ENCODE data around the gene PCBP3.
"Not testable (repeated sequence)": the region's sequence is repeated elsewhere in the genome, so short reads cannot be mapped to it uniquely, and the experiment has no call there.

Gene PCBP3

DNA sequence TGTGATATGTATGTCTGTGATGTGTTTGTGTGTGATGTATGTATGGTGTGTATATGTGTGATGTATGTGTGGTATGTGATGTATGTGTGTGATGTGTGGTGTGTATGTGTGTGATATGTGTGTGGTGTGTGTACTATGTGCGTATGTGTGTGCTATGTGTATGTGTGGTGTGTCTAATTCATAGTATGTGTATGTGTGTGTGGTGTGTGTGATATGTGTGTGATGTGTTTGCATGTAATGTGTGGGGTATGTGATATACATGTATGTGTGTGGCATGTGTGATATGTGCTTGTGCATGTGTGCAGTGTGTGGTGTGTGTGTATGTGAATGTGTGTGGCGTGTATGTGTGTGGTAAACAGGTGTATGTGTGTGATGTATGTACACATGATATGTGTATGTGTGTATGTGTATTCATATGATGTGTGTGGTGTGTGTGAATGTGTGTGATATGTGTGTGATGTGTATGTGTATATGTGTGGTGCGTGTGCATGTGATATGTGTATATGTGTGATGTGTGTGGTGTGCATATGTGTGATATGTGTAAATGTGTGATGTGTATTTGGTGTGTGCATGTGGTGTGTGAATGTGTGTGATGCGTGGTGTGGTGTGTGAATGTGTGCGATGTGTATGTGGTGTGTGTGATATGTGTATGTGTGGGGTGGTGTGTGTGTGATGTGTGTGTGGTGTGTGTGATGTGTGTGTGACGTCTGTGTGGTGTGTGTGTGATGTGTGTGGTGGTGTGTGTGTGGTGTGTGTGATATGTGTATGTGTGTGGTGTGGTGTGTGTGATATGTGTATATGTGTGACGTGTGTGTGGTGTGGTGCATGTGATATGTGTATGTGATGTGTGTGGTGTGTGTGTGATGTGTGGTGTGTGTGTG is 8.0 kb upstream of the PCBP3 start:
- no peak for DNase-seq (ENCODE audit: low read depth)

DNA sequence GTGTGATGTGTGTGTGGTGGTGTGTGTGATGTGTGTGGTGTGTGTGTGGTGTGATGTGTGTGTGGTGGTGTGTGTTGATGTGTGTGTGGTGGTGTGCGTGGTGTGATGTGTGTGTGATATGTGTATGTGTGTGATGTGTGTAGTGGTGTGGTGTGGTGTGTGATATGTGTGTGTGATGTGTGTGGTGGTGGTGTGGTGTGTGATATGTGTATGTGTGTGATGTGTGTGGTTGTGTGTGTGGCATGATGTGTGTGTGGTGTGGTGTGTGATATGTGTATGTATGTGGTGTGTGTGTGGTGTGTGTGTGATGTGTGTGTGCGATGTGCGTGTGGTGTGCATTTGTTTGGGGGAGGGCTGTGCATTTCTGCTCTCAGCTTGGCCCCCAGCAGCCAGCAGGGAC is 7.1 kb upstream of the PCBP3 start:
- no peak for DNase-seq (ENCODE audit: low read depth)

DNA sequence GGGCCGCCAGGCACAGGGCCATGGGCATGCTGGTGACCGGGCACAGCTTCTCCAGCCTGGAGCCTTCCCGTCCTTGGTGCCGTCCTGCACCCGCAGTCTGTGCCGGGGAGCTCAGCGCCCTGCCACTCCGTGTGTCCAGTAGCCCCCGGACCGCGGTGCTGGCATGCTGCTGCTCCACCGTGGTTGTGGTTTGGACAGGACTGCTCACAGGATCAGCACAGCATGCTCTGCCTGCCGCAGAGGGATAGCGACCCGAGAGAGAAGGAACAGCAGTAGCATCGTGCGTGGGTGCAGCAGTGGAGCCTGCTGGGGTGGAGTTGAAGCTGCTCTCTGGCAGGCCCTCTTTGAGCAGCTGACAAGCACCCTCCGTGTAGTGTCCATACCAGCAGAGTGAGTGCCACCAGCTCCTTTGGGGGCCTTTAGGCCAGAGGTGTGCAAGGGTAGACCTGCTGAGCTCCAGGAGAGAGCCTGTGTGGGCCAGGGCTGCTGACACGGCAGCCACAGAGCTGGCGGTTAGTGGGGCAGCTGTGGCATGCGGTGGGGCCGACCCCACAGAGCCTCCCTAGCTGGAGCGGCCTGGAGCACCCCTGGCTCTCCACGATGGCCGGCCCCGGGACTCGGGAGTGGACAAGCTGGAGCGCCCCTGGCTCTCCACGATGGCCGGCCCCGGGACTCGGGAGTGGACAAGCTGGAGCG is 6.4 kb upstream of the PCBP3 start:
- DNase-seq (ENCODE audit: low read depth): no peak

DNA sequence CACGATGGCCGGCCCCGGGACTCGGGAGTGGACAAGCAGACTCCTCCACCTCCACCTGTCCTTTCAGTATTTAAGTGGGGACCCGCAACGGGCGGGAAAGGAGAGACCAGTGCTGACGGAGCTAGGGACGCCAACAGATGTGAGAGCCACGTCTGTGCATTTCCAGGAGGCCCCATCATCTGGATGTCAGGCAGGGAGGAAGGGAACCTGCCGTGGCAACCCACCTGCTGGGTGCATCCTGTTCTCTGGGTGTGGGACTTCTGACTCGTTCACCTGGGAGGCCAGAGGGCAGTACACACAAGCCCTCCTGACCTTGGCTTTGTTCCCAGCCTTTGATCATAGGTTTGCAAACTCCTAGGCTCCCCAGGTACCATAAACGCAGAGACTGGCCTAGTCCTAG is 5.6 kb upstream of the PCBP3 start:
- DNase-seq (ENCODE audit: low read depth): no peak

DNA sequence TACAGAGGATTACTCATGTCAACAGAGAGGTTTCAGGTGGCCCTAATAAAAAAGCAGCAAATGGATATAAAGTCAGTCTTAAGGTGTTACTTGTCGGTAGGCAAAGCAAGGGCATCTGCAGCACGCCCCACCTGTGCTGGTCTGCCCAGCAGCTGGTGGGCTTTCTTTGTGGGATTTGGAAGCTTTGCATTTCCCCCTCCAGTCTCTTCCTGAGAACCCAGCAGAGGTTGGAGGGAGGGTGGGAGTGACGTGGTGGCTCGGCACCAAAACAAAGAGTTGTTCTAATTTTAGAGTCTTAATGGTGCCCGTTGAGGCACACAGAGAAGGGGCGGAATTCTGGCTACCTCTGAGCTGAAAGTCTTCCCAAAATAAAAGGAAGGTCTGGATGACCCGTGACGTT is 4.8 kb upstream of the PCBP3 start:
- no peak for DNase-seq (ENCODE audit: low read depth)

DNA sequence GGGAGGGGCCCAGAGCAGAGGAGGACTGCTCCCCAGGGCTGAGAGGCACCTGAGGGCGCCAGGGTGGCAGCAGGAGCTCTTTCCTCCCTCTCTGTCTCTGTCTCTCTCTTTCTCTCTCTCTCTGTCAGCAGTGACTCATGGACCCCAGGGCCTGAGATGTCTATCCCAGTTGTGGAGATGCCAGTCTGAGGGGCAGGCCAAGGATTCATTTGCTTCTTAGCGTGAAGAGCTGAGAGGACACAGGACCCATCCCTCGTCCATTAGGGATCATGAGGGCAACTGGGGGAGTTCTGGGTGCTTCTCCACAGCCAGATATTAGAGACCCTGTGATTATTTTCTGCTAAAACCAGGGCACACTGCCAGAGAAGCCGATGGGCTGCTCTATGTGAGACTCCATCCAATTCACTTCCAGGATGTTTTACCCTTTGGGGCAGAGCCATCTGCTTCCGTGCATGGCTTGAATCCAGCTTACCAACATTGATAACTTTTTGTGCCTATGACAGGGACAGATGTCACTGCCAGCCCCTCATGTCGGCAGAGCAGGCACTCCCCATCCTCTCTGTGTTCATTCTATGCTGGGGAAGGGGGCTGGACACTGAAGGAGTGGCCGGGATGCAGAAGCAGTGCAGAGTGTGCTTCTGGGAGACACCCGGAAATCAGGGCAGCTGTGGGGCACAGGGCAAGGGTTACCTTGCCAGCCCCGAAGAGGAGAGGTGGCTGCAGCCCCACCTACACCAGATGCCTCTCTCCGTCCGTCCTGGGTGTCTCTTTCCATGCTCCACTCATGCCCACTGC is 4.1 kb upstream of the PCBP3 start:
- DNase-seq (ENCODE audit: low read depth): no peak

DNA sequence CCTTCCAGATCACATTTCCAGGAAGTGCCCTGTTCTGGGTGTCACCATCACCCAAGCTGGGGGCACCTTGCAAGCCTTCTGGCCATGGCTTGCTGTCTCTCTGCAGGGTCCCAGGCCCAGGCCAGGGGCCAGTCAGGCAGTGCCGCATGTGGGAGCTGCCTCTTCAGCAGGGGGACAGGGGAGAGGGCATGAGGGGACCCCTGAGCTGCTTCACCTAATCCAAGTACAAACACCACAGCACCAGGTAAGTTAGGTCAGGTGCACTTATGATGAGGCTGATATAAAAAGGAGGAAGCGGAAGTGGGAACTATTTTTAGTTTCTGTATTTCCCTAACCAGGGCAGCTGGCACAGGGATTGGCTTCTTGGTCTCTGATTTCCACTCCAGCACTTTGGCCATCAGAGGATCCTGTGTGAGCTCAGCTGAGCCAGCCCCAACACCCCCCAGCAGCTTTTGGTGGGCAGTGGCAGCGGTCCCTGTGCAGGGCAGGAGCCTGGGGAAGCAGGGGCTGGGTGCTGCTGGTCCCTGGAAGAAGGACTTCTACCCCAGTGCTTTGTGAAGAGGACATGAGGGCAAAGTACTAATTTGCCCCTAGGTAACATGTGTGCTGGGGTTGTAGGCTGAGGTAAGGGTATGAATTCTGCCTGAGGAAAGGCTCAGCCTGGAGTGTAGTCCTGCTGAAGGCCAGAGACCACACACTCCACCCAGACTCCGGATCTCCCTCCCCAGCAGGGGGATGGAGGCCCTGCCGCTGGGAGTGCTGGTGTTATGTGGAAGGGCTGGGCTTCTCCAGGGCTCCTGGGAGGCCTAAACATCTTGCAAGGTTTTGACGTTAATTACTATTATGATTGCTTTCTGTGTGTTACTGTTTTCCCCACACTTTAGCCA is 3.3 kb upstream of the PCBP3 start:
- no peak for DNase-seq (ENCODE audit: low read depth)

DNA sequence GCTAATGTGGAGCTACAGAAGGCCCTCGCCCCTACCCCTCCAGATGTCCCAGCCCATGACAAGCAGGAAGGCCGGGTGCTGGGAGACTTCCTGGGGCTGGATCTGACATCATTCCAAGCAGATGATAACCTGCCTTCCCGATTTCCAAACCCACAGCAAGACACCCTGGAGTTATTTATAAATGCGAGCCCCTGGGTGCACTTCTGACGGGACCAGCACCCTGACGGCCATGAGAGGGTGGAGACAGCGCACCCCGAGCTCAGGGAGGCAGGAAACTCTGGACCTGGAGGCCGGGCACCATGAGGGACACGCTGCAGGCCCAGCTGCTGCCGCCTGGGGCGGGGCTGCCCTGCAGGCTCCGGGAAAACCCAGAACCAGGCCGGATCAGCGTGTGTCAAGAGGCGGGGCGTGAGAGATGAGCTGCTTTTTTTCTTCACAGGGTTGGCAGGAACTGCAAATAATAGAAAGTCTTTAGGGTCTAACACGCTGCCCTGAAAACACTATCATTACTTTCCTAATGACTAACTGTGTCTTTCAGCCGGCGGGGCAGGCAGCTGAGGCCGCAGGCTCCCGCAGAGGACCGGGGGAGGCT is 2.5 kb upstream of the PCBP3 start:
- no peak for DNase-seq (ENCODE audit: low read depth)

DNA sequence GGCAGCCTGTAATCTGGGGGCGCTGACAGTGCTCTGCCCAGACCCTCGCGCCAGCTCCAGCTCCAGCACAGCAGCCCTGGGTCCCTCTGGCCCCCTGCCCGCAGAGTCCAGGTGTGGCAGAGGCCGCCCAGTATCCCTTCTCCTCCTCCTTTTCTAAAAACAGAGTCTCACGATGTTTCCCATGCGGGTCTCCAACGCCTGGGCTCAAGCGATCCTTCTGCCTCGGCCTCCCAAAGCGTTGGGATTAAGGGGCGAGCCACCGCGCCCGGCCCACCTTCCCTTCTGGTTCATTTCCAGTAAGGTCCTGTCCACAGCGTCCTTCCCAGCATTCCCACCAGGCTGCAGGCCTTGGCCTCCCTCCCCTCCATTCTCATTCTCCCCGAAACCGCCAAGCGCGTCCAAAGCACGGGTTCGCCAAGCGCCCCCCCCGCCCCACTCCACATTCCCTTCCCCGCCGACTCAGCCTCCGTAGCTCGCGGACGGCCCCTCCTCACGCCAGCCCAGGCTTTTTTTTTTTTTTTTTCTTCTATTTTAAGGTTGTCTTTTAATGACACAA is 2.0 kb upstream of the PCBP3 start:
- DNase-seq (ENCODE audit: low read depth): no peak

DNA sequence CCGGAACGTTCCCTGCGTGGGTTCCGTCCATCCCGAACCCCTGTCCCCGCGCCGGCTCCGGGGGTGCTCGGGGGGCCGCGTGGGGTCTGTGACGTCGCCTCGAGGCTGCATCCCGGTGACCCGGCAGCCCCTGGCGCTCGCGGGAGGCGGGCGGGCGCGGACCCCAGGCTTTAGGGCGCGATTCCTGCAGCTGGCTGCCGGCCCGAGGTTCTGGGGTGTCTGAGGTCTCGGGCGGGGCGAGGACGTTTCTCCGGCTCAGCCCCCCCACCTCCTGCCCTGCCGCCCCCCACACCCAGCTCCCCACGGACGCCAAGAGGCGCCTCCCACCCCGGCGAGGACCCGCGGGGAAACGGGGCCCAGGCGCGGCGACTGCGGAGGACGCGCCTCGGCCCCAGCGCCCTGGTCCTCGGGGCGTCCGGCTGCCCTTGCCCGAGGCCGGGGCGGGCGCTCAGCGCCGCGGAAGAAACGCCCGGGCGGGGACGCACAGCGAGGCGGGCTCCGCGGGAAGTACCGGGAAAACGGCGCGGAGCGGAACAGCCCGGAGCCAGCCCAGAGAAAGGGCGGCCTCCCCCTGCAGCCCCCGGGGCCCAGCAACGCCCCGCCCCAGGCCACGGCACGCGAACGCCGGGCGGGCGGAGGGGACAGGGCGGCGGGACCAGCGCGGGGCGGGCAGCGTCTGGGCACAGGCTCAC is 1.3 kb upstream of the PCBP3 start:
- no peak for DNase-seq (ENCODE audit: low read depth)

DNA sequence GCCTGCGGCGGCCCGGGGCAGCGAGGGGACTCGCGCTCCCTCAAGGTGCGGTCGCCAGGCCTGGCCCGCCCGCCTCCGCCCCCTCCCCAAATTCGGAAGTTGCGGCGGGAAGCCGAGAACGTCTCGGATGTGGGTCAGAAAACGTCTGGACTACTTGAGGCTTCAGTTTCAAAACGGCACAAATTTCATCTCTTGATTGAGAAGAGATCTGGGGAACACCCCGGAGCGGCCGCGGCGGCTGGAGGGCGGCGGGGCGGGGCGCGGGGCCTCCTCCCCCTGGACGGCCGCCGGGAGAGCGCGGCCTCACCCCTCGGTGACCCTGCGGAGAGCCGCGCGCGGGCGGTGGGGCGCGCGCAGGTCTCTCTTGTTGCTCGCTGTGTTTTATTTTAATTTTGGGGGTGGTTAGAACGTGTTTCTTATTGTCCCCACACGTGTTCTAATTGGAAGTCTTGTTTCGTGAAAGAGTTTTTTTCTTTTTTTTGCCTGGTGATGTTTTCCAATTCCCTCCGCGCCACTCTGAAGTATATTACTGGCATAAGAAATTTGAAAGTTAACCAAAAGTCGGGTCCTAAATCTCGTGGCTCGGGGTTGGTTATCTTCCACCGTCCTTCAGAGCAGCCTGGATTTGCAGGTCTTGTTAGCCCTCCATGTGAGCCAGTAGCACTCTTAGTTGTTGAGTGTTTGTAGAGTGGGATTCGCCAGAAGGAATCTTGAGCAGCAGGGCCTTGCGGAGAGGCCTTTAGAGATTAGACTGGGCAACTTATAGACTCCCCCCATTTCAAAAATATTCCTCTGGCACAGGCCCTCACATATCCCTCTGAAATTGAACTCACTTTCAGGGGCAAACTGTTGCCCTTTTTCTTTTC is 749 bp downstream of the PCBP3 start:
- DNase-seq (ENCODE audit: low read depth): no peak

DNA sequence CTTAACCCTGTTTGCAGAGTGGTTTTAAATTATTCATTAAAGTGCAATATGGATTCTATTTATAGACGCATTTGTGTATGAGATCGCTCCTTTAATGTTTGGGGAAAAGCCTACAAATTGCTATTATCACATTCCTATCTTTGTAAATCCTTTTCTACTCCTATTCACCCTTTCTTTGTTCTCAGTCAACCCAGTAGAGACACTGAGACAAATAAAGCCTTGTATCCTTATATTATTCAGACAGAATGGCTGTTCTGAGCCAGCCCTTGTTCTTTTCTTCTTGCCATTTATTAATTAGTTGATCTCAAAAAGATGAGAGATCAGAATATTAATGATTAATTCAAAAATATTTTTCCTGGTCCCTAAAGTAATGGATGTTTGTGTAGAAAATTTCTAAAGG is 8.4 kb downstream of the PCBP3 start:
- DNase-seq (ENCODE audit: low read depth): no peak

DNA sequence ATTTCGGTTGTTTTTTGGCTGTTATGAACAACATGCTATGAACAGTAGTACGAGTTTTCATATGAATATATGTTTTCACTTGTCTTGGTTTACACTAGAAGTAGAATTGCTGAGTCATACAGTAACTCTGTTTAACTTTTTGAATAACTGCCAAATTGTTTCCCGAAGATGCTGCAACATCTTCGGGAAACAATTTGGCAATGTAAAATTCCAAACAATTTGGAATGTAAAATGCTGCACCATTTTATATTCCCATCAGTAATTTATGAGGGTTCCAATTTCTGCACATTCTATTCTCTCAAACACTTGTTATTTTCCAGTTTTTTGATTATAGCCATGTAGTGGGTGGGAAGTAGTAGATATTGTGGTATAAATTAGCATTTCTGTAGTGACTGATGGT is 11.6 kb downstream of the PCBP3 start:
- no peak for DNase-seq (ENCODE audit: low read depth)

DNA sequence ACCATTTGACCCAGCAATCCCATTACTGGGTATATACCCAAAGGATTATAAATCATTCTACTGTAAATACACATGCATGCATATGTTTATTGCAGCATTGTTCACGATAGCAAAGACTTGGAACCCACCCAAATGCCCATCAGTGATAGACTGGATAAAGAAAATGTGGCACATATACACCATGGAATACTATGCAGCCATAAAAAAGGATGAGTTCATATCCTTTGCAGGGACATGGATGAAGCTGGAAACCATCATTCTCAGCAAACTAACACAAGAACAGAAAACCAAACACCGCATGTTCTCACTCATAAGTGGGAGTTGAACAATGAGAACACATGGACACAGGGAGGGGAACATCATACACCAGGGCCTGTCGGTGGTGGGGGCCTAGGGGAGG is 12.6 kb downstream of the PCBP3 start:
- not testable (repeated sequence) for DNase-seq (ENCODE audit: low read depth)

DNA sequence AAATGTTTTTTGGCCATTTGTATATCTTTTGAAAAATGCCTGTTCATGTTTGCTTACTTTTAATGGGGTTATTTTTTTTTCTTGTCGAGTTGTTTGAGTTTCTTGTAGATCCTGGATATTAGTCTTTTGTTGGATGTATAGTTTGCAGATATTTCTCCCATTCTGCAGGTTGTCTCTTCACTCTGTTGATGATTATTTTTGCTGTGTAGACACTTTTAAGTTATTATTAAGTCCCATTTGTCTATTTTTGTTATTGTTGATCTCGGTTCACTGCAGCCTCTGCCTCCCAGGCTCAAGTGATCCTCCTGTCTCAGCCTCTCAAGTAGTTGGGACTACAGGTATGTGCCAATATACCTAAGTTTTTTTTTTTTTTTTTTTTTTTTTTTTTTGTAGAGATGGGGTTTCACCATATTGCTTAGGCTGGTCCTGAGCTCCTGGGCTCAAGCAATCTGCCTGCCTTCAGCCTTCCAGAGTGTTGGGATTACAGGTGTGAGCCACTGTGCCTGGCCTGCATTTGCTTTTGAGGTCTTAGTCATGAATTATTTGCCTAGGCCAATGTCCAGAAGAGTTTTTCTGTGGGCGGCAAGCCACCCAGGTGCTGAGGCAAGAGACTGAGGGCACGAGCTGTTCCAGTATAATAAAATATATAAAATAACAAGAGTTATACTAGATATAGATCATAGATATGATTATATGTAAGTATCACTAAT is 18.5 kb downstream of the PCBP3 start:
- not testable (repeated sequence) for DNase-seq (ENCODE audit: low read depth)

DNA sequence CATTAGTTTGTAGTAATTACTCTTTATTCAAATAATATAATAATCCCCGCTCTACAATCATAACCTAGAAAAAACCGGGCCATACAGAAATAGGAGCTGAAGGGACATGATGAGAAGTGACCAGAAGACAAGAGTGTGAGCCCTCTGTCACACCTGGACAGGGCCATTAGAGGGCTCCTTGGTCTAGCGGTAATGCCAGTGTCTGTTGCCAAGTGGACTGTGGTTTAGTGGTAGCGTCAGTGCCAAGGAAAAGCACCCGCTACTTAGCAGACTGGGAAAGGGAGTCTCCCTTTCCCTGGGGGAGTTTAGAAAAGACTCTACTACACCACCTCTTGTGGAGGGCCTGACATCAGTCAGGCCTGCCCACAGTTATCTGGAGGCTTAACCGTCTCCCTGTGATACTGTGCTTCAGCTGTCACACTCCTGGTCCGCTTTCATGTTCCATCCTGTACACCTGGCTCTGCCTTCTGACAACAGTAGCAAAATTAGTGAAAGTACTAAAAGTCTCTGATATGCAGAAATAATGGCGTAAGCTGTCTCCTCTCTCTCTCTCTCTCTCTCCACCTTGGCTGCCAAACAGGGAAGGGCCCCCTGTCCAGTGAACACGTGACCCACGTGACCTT is 19.2 kb downstream of the PCBP3 start:
- not testable (repeated sequence) for DNase-seq (ENCODE audit: low read depth)

DNA sequence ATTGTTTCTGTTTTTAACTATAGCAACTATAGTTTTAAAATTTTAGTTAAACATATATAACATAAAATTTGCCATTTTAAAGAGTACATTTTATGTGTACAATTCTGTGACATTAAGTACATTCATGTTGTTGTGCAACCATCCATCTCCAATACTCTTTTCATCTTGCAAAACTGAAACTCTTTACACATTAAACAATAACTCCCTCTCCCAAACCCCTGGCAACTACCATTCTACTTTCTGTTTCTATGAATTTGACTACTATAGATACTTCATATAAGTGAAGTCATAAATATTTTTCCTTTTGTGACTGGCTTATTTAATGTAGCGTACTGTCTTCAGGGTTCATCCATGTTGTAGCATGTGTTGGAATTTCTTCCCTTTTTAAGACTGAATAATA is 25.9 kb downstream of the PCBP3 start:
- DNase-seq (ENCODE audit: low read depth): no peak

DNA sequence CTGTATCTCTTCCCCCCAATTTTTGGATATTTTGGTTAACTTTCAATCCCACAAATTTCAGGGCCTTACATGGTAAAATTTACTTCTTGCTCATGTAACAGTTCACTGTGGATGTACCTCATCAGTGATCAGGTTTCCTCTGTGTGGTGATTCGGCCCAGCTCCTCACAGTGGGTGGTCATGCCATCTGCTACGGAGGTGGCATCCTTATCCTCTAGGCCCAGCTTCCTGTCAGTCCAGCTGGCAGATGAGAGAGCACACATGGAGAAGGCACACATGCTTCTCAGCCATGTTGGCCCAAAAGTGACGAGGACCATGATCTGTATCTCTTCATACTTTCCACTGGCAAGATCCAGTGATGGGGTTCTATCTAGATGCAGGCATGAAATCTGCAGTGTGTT is 27.2 kb downstream of the PCBP3 start:
- DNase-seq (ENCODE audit: low read depth): no peak
